Mesenchymal stem cell (in vitro differentiated cells and primary cell): Measurements from ENCODE around the gene KIF3C.

ENCODE experiments used
- DNase-seq: peaks from one replicate; pipeline ENCODE4 v3.0.0-alpha.2; 2013
- H2AFZ ChIP-seq: one replicate; pipeline ENCODE4 v1.6.1; 2013; ENCODE audit warnings: low read depth, mild to moderate bottlenecking, control low read depth, inconsistent platforms, low read length, moderate library complexity
- H2AK5ac ChIP-seq: 2 replicates; pipeline ENCODE4 v1.6.1; 2013; ENCODE audit warnings: low read length, moderate library complexity, mild to moderate bottlenecking, inconsistent platforms; ENCODE audit not compliant: severe bottlenecking
- H2BK120ac ChIP-seq: one replicate; pipeline ENCODE4 v1.6.1; 2013; ENCODE audit warnings: low read depth, mild to moderate bottlenecking, inconsistent platforms, low read length, moderate library complexity
- H2BK12ac ChIP-seq, 2 experiments: one replicate each; pipeline ENCODE4 v1.6.1; 2013; ENCODE audit warnings: inconsistent platforms in 2 of 2, low read length in 2 of 2, mild to moderate bottlenecking in 2 of 2, moderate library complexity in 2 of 2, control low read depth in 1 of 2
- H2BK15ac ChIP-seq: one replicate; pipeline ENCODE4 v1.6.1; 2013; ENCODE audit warnings: mild to moderate bottlenecking, low read depth, inconsistent platforms; ENCODE audit not compliant: poor library complexity, severe bottlenecking
- H2BK5ac ChIP-seq: 2 replicates; pipeline ENCODE4 v1.6.1; 2013; ENCODE audit warnings: low read depth, mild to moderate bottlenecking, low read length, control low read depth, inconsistent platforms; ENCODE audit not compliant: poor library complexity, severe bottlenecking
- H3K14ac ChIP-seq, 2 experiments: one replicate each; pipeline ENCODE4 v1.6.1; 2013; ENCODE audit warnings: inconsistent platforms in 2 of 2, low read length in 2 of 2, control low read depth in 1 of 2, mild to moderate bottlenecking in 1 of 2, moderate library complexity in 1 of 2
- H3K18ac ChIP-seq, 2 experiments: one replicate each; pipeline ENCODE4 v1.6.1; 2013; ENCODE audit warnings: inconsistent platforms in 2 of 2, low read length in 2 of 2, control low read depth in 1 of 2, low read depth in 1 of 2, mild to moderate bottlenecking in 1 of 2
- H3K23ac ChIP-seq, 2 experiments: one replicate each; pipeline ENCODE4 v1.6.1; 2013; ENCODE audit warnings: inconsistent platforms in 2 of 2, low read length in 2 of 2, mild to moderate bottlenecking in 2 of 2, moderate library complexity in 2 of 2, control low read depth in 1 of 2
- H3K27ac ChIP-seq: 2 replicates; pipeline ENCODE4 v1.5.1; 2013; ENCODE audit warnings: mild to moderate bottlenecking, moderate library complexity, low read length, control low read depth, inconsistent platforms; ENCODE audit not compliant: poor library complexity, severe bottlenecking
- H3K27me3 ChIP-seq, 2 experiments: 2 replicates each; pipeline versions ENCODE4 v1.6.1 to v1.7.0; 2013; ENCODE audit warnings: low read length in 2 of 2, mild to moderate bottlenecking in 2 of 2, moderate library complexity in 2 of 2, control low read depth in 1 of 2, inconsistent platforms in 1 of 2; ENCODE audit not compliant: control insufficient read depth in 1 of 2, insufficient read depth in 1 of 2
- H3K36me3 ChIP-seq, 2 experiments: 2 replicates each; pipeline versions ENCODE4 v1.6.1 to v1.7.0; 2013; ENCODE audit warnings: low read length in 2 of 2, control low read depth in 1 of 2, inconsistent platforms in 1 of 2, low read depth in 1 of 2, mild to moderate bottlenecking in 1 of 2; ENCODE audit not compliant: insufficient read depth in 2 of 2, control insufficient read depth in 1 of 2
- H3K4ac ChIP-seq, 2 experiments: one replicate each; pipeline ENCODE4 v1.6.1; 2013; ENCODE audit warnings: inconsistent platforms in 2 of 2, low read length in 2 of 2, mild to moderate bottlenecking in 2 of 2, moderate library complexity in 2 of 2, control low read depth in 1 of 2, low read depth in 1 of 2
- H3K4me1 ChIP-seq: 2 replicates; pipeline ENCODE4 v1.6.1; 2013; ENCODE audit warnings: low read depth, low read length, control low read depth; ENCODE audit not compliant: control insufficient read depth, insufficient read depth
- H3K4me2 ChIP-seq: 2 replicates; pipeline ENCODE4 v1.6.1; 2013; ENCODE audit warnings: low read length, mild to moderate bottlenecking, inconsistent platforms; ENCODE audit not compliant: poor library complexity, severe bottlenecking
- H3K4me3 ChIP-seq, 2 experiments: 2 replicates each; pipeline versions ENCODE4 v1.5.1 to v1.7.0; 2013; ENCODE audit warnings: low read length in 2 of 2, mild to moderate bottlenecking in 2 of 2, control low read depth in 1 of 2, low read depth in 1 of 2; ENCODE audit not compliant: insufficient read depth in 1 of 2
- H3K79me1 ChIP-seq: replicated peaks from 2 replicates; pipeline ENCODE4 v1.6.1; 2013; ENCODE audit warnings: mild to moderate bottlenecking, control low read depth, low read length, inconsistent platforms; ENCODE audit not compliant: poor library complexity, severe bottlenecking
- H3K9ac ChIP-seq: 2 replicates; pipeline ENCODE4 v1.7.0; 2013; ENCODE audit warnings: mild to moderate bottlenecking, low read length, moderate library complexity
- H3K9me3 ChIP-seq: 2 replicates; pipeline ENCODE4 v1.7.0; 2013; ENCODE audit warnings: mild to moderate bottlenecking, low read length; ENCODE audit not compliant: control insufficient read depth
- H4K8ac ChIP-seq: one replicate; pipeline ENCODE4 v1.6.1; 2013; ENCODE audit warnings: inconsistent platforms, mild to moderate bottlenecking, low read length, moderate library complexity
- H4K91ac ChIP-seq: one replicate; pipeline ENCODE4 v1.6.1; 2013; ENCODE audit warnings: mild to moderate bottlenecking, low read length, inconsistent platforms
- WGBS: methylation state at CpG from one replicate; pipeline ENCODE4 v1.1.7; 2013; ENCODE audit warnings: mixed read lengths; 5-methylcytosine and 5-hydroxymethylcytosine counted together

Gene KIF3C

GRCh38 chr2:25895610-25896009, 86.7 kb downstream of the KIF3C start:
- Histone ChIP-seq H3K14ac (no peak overlapping the region), H3K27me3 (no peaks in the 10 kb centered on the region), H2BK12ac (no peak overlapping the region), H3K4me2 (no peak overlapping the region), H2BK120ac (no peak overlapping the region), H3K4ac (no peak overlapping the region), H3K4me1 (no peaks in the 10 kb centered on the region), H4K91ac (no peak overlapping the region), H2BK15ac (no peak overlapping the region), H3K36me3 (no peaks in the 10 kb centered on the region), H4K8ac (no peak overlapping the region), H3K23ac (no peak overlapping the region), H3K4me3 (no peak overlapping the region), H2BK5ac (no peak overlapping the region), H3K9me3 (no peaks in the 10 kb centered on the region), H2AK5ac (no peak overlapping the region), H3K79me1 (no peaks in the 10 kb centered on the region), H3K18ac (no peak overlapping the region), H3K9ac (no peak overlapping the region), H3K27ac (no peak overlapping the region), H2AFZ (no peak overlapping the region)
- no peak for DNase-seq

- H2BK5ac ChIP-seq: no peak overlapping the region
- H3K23ac ChIP-seq: no peak overlapping the region
- no peaks in the 10 kb centered on the region for H3K36me3 ChIP-seq
- 87% methylated on average over 7 of the region's 7 CpGs for WGBS
- no peak overlapping the region for H2AK5ac ChIP-seq
- H2AFZ ChIP-seq: no peak overlapping the region
- H3K18ac ChIP-seq: no peak overlapping the region
- H3K4me1 ChIP-seq: no peaks in the 10 kb centered on the region
- H2BK12ac ChIP-seq: no peak overlapping the region
- no peak for DNase-seq
- no peaks in the 10 kb centered on the region for H3K79me1 ChIP-seq
- no peak overlapping the region for H4K8ac ChIP-seq
- H3K27me3 ChIP-seq: no peaks in the 10 kb centered on the region
- H3K27ac ChIP-seq: no peak overlapping the region
- no peak overlapping the region for H3K14ac ChIP-seq
- no peak overlapping the region for H4K91ac ChIP-seq
- no peak overlapping the region for H3K4me3 ChIP-seq
- no peak overlapping the region for H2BK120ac ChIP-seq
- no peak overlapping the region for H2BK15ac ChIP-seq
- no peak overlapping the region for H3K9ac ChIP-seq
- no peaks in the 10 kb centered on the region for H3K9me3 ChIP-seq
- no peak overlapping the region for H3K4me2 ChIP-seq
- H3K4ac ChIP-seq: no peak overlapping the region
Observed at GRCh38 chr2:25895018-25895417, 87.3 kb downstream of the KIF3C start.

GRCh38 chr2:25894135-25894830, 88.0 kb downstream of the KIF3C start:
- Histone ChIP-seq H2BK5ac (no peak overlapping the region), H3K36me3 (no peaks in the 10 kb centered on the region), H3K23ac (no peak overlapping the region), H2BK12ac (no peak overlapping the region), H3K14ac (no peak overlapping the region), H2BK120ac (no peak overlapping the region), H3K27ac (no peak overlapping the region), H4K91ac (no peak overlapping the region), H2AK5ac (no peak overlapping the region), H3K4me2 (no peak overlapping the region), H3K27me3 (no peaks in the 10 kb centered on the region), H2BK15ac (no peak overlapping the region), H3K9ac (no peak overlapping the region), H3K9me3 (no peaks in the 10 kb centered on the region), H3K4me3 (no peak overlapping the region), H3K4me1 (no peaks in the 10 kb centered on the region), H2AFZ (no peak overlapping the region), H3K79me1 (no peaks in the 10 kb centered on the region), H4K8ac (no peak overlapping the region), H3K18ac (peak overlapping the region in 1 of 2 experiments; percentile 18), H3K4ac (no peak overlapping the region)
- peak; percentile 17 for DNase-seq
- WGBS: 91% methylated on average over 7 of the region's 8 CpGs

- no peaks in the 10 kb centered on the region for H3K79me1 ChIP-seq
- no peaks in the 10 kb centered on the region for H3K4me1 ChIP-seq
- H3K27me3 ChIP-seq: peaks cover 0 to 4% of the 10 kb centered on the region in 2 experiments
- no peak overlapping the region for H3K4me2 ChIP-seq
- H3K14ac ChIP-seq: no peak overlapping the region
- H2BK120ac ChIP-seq: no peak overlapping the region
- no peaks in the 10 kb centered on the region for H3K9me3 ChIP-seq
- WGBS: 97% methylated on average over 4 of the region's 5 CpGs
- no peak overlapping the region for H2AK5ac ChIP-seq
- no peak overlapping the region for H2BK5ac ChIP-seq
- H3K36me3 ChIP-seq: no peaks in the 10 kb centered on the region
- H2AFZ ChIP-seq: no peak overlapping the region
- no peak overlapping the region for H3K9ac ChIP-seq
- H4K91ac ChIP-seq: no peak overlapping the region
- H2BK15ac ChIP-seq: no peak overlapping the region
- DNase-seq: no peak
- no peak overlapping the region for H3K4me3 ChIP-seq
- H2BK12ac ChIP-seq: no peak overlapping the region
- H3K27ac ChIP-seq: no peak overlapping the region
- no peak overlapping the region for H3K23ac ChIP-seq
- no peak overlapping the region for H3K4ac ChIP-seq
- no peak overlapping the region for H3K18ac ChIP-seq
- H4K8ac ChIP-seq: no peak overlapping the region
Observed at GRCh38 chr2:25891672-25892071, 90.6 kb downstream of the KIF3C start.
